Stimulated activated naive CD8-positive, alpha-beta T cell treated with anti-CD3 and anti-CD28 coated beads, Interleukin-15, Interleukin-2, amounts not matched to agents 100 U/mL and 50 U/mL, for 24 hours (primary cell): ENCODE data around the gene PDCD1LG2.

Experiments used
- ATAC-seq: fragments of 150-1000 bp; cut with Tn5 transposase; one replicate; pipeline ENCODE4 v1.10.0; 2021
- DNase-seq: peaks from one replicate; pipeline ENCODE4 v3.0.0; 2021

PDCD1LG2 gene

DNA sequence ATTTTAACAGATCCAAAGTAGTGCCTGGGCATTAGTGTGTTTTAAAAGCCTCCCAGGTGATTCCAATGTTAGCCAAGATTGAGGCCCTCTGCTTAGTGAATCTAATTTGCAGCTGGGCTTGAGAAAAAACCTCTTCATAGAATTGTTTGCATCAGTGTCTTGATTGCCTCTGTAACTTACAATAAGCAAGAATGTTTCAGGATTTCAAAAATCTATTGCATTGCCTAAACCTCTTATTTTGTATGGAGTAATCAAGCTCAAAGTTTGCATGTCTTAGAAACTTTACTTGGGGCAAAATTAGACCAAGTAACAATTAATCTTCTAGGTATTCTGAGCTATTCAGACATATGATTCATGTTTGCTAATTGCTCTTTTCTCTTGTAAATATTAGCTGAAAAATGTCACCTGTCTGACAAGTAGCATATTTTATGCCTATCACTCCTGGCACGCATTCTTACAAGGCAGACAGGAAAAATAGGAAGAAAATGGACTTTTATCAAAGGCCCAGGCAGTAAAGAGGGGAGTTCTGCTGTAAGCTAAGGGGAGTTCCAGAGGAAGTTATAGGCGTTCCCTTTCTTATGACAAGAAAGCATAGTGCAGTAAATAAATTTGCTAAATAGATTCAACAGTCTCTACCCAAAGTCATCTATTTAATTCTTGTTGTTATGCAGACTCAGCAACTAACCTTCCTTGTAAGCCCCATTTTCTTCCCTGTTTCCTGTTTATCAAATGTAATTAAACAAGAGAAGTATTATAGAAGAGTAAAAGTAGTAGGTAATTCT lies 21.0 kb downstream of the PDCD1LG2 start:
- DNase-seq (no peak), ATAC-seq (no peak)

GRCh38 chr9:5532306-5532705 lies 22.0 kb downstream of the PDCD1LG2 start:
- ATAC-seq, result no peak

GRCh38 chr9:5532790-5533189 lies 22.5 kb downstream of the PDCD1LG2 start:
- DNase-seq (no peak), ATAC-seq (no peak)

More at GRCh38 chr9:5532306-5532705, 22.0 kb downstream of the PDCD1LG2 start:
- DNase-seq, result no peak

- no peak for ATAC-seq
- no peak for DNase-seq
Measured at GRCh38 chr9:5536684-5537083, 26.4 kb downstream of the PDCD1LG2 start.

DNA sequence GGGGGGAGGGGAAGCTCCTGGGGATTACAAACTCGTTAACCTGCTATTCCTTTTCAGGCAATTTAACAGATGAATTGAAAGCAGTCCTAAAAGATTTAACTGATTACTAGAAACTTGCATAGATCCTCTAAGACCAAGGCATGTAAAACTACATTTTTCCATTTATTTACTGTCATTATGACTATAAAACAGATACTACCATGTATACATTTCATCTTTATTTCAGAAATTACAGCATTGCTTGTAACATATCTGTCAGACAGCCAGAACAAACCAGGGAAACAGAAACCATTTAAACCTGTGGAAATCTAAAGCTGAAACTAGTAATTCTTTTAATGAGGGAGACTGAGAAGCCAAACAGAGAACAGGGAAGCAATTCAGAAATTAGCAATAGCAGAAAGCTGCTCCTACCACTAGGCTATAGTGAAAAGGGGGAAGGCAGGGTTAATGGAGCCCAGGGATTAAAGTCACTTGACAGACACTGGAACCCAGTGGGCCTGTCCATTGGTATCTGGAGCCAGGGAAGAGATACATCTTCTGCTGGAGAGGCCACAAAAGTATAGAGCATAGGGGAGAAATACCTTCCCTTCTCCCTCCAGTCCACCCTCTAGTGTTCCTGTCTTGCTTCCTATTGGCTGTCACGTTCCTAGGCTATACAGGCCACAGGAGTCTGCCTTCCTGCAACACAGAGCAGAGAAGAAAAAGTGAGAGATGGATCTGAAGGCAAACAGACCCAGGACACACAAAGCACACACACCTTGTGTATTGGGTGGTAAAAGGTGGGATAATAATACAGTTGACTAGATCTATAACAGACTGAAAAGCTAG lies 33.8 kb downstream of the PDCD1LG2 start:
- no peak for DNase-seq
- ATAC-seq, result no peak

- no peak for ATAC-seq
- DNase-seq, result no peak
Measured at GRCh38 chr9:5549658-5550650, 39.6 kb downstream of the PDCD1LG2 start.

DNA sequence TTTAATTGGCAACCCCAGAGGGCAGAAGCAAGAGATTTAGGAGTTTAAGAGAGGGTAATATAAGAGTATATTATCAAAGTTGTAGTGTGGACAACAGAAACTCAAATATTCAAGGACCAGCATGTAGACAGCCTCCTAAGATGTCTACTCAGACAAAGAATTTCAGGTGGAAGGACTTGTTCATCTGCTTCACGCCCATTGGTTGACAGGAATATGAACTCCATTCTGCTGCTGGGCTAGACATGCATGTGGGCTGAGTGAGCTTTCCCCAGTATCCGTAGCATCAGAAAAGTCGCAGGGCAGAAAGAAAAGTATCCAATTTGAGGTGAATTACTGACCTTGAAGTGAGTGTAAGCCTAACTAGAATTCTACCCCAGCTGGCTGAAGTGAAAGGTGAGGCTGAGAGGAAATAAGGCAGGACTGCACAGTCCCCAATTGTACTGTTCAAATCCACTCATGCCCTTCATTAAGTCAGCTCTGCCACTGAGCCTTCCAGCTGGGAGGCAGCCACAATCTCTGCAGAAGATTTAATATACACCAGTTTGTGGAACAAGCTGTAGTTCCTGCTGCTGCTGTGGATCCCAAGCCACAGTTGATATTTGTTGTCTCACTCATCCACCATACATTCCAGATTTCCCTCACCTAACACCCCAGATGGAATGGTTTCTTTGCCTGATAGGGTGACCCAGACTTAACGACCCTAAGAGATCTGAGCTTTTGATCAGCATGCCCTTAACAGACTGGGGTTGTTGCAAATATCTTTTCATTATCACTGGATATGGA lies 41.2 kb downstream of the PDCD1LG2 start:
- no peak for DNase-seq

GRCh38 chr9:5552301-5552700 lies 42.0 kb downstream of the PDCD1LG2 start:
- no peak for DNase-seq

More for the DNA sequence above, 41.2 kb downstream of the PDCD1LG2 start:
- no peak for ATAC-seq

DNA sequence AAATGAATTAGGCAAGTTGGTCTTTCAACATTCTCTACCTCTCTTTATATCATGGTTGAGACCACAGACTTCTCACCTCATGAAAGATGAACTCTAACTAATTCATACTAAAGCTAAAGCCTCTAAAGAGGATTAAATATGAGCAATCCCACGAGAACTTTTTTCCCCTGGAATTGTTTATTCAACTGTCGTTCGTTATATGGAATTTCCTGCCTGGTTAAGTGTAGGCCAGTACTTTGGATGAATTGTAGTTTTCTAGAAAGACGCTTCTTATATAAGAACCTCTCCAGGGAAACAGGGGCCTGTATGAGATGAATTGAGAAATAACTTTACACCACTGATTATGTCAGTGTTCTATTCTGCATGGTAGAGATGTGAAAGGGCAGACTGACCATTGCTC lies 42.9 kb downstream of the PDCD1LG2 start:
- ATAC-seq (no peak), DNase-seq (no peak)

More at GRCh38 chr9:5552301-5552700, 42.0 kb downstream of the PDCD1LG2 start:
- no peak for ATAC-seq

DNA sequence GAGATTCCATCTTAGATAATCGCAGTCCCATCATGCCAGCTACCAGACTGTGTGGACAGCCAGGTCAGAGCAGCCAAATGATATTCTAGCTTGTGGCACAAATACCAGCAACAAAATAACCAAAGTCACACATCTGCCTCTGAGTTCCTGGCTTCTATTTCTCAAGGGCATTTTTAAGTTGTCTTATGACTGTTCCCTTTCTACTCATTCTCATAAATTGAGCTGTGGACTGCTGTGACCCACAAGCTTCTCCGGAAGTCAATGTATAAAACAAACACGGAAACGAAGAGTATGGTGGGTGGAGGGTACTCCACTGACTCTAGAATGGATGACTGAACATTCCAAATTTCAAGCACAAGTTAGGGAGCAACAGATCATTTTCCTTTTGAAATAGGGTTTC lies 43.9 kb downstream of the PDCD1LG2 start:
- DNase-seq (no peak), ATAC-seq (no peak)

DNA sequence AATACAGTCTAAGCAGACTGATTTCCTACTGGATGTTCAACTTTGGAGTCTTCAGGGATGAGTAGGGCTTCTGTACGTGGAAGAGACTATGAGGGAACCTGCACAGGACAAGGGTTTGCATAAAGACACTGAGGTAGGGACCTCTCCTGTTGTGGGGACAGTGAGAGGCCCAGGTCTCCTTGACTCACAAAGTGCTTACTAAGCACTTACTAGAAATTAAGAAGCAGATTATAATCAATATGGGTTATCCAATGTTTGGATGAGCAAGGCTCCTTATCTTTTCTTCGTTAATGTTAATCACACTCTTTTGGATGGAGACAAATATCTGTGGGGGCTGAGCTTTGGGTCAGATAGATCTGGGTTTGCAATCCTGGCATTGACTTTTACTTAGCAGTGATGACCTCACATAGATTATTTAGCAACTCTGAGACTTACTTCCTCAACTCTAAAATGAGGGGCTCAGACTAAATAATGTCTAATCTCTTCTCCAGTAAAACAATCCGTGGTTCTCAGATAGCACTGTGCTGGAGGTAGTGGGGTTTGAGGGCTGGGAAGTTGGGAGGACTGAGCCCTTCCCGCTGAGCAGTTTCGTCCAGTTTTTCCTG lies 45.9 kb downstream of the PDCD1LG2 start:
- ATAC-seq (no peak), DNase-seq (no peak)

DNA sequence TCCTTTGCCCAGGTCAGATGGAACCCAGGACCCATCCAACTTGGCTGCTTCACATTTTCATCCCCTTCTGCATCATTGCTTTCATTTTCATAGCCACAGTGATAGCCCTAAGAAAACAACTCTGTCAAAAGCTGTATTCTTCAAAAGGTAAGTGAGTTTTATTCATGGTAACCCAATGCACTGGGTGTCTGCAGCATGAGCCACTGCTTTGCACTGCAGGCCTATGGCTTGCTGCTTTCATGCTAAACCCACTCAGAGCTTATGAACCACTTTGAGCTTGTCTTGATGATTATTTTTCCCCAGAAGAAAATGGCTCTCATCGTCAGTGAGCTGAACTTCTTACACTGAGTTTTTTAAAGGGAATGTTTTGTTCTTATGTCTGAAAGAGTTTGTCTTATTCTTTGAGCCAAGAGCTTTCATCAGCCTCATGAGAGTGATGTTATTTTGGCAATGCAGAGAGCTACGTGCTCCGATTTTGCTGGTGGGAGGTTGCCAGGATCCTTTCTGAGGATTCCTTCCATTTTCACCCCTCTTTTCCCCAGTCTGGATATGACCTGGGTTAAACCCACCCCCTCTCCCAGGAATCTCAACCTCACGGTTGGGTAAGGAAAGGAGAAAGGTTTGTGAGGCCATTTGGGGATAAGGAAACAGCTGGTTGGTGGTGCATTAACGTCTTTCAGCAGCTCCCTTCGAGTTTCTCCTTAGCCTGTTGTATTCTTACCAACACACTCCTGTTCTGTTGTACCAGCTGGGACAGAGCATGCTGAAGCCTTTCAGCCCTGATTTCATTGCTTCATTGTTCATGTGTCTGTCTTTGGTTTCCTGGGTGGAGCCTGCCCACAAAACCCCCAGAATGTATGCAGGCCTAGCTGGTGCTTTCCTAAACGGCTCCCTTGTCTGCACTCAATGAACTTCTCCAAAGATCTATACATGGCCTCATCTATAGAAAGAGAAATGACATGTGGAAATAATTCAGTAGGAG lies 47.6 kb downstream of the PDCD1LG2 start:
- peak; percentile 78 for ATAC-seq

DNA sequence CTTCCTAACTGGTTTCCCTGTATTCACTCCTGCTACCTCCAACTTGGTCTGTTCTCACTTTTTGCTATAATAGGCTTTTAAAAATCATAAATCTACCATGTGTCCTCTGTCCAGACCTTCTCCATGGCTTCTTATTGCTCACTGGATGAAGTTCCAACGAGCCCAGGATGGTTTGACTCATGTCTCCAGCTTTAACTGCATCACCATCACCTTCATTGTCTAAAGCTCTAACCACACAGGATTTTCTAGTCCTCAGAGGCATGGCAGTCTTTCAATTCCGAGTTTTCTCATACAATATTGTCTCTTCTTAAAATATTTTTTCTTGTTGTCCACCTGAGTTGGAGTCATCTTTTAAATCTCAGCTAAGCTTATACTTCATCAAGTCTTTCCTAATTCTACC lies 49.3 kb downstream of the PDCD1LG2 start:
- DNase-seq (no peak), ATAC-seq (no peak)

More for the DNA sequence above, 47.6 kb downstream of the PDCD1LG2 start:
- DNase-seq, result peak; percentile 38

DNA sequence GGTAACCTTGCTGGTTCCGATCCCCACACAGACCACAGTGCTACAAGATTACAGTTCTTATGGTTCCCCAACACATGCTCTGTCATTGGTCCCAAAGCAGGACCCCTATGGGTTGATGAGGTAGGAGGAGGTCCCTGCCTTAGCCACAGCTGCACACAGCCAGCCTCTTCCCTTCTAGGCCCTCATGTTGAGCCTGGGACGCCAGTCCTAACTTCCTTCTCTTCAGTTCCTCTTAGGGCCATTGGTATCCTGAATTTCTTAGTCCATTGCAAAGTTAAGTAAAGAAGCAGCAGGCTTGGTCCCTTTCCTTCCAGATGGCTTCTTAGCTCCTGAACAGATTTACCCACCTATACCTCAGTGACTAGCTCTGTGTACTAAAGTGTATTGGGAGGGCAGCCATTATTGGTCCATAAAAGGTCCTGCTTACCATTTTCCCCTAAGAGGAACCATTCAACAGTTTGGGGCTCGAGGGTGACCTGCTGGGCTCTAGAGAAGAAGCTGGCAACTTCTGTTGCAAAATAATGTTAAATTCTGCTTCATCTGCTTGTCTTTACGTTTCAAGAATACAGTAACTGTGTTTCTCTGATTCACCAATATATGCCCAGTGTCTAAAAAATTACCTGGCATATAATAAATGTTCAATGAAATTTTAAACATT lies 50.2 kb downstream of the PDCD1LG2 start:
- no peak for DNase-seq
- ATAC-seq, result no peak

DNA sequence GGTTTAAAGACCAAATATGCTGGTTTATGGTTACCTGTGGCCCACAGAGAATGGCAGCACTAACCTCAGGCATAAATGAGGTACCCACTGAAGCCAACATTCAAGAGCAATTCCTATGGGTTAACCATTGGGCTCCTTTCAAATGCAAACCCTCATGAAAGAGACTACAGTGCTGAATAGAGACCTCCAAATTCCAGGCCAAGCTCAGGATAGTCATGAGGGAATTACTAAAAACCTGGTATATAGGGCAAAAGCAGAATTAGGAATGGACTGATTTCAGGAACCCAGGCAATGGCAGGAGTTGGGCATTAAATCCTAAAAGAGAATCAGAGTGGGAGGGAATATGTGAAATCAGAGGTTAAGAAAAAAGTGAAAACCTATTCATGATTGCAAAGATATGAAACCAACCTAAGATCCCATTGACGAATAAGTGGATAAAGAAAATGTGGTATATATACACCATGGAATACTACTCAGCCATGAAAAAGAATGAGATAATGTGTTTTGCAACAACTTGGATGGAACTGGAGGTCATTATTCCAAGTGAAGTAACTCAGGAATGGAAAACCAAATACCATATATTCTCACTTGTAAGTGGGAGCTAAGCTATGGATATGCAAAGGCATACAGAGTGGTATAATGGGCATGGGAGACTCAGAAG lies 51.6 kb downstream of the PDCD1LG2 start:
- ATAC-seq (no peak), DNase-seq (no peak)

- no peak for DNase-seq
- peak; percentile 74 for ATAC-seq
Measured at GRCh38 chr9:5562806-5563416, 52.6 kb downstream of the PDCD1LG2 start.

GRCh38 chr9:5563417-5563815 lies 53.1 kb downstream of the PDCD1LG2 start:
- no peak for DNase-seq
- no peak for ATAC-seq

DNA sequence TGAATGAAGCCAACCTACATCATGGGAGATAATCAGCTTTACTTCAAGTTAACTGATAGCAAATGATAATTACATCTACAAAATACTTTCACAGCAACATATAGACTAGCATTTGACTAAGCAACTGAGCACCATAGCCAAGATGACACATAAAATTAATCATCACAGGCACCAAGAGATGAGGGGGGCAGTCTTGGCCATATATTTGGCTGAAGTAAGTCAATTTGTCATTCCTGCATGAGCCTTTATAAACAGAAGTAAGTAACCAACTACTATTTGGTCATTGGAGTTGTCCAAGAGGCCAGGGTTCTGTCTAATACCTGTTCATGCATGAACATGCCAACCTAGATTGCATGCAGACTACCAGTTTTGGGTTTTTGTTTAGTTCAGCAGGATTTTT lies 53.6 kb downstream of the PDCD1LG2 start:
- ATAC-seq, result no peak
- DNase-seq, result no peak
